GM19467 (cell line): ENCODE measurements around the gene BSG.

ENCODE experiments used
- ATAC-seq: cut with Tn5 transposase; IDR thresholded peaks from one replicate; pipeline ENCODE4 v1.9.1; 2021; ENCODE audit warnings: mild to moderate bottlenecking, moderate library complexity; ENCODE audit not compliant: unreplicated experiment

The BSG gene

GRCh38 chr19:570937-571565 lies 1.3 kb upstream of the BSG start:
- no peak for ATAC-seq

- no peak for ATAC-seq
Observed at GRCh38 chr19:571566-571974, 826 bp upstream of the BSG start.

GRCh38 chr19:572743-573518 lies 535 bp downstream of the BSG start:
- peak; percentile 14 for ATAC-seq

DNA sequence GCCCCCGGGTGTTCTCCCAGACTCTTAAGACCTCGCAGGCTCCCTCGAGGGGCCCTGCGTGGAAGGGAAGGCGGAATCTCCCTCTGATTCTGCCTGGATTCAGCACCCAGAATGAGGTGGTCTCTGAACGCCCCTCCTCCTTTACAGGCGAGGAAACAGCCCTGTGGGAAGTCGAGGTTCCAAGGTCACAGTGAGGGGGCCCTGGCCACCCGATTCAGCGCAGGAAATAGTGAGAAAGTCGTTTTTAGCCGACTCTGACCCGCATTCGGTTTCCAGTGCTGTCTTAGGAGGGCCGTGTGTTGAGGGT lies 1.1 kb downstream of the BSG start:
- no peak for ATAC-seq

GRCh38 chr19:574658-575526 lies 2.5 kb downstream of the BSG start:
- ATAC-seq = no peak

GRCh38 chr19:575527-576506 lies 3.4 kb downstream of the BSG start:
- ATAC-seq = no peak

- no peak for ATAC-seq
Observed at GRCh38 chr19:576768-577438, 4.5 kb downstream of the BSG start.

- ATAC-seq = no peak
Observed at GRCh38 chr19:577439-578392, 5.3 kb downstream of the BSG start.

- ATAC-seq = no peak
Observed at GRCh38 chr19:579111-579841, 6.9 kb downstream of the BSG start.

DNA sequence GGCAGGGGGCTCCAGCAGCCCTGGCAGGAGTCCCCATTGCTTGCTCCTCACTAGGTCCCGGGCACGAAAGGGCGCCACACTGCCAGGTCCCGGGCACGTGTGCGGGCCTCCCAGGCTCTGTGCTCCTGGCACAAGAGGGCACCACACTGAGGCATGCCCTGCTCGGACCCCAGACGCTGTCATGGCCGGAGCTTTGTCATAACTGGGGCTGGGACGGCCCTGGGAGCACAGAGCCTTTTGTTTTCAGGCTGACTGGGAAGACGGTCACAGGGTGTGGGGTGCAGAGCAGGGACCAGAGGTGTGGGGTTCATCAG lies 7.4 kb downstream of the BSG start:
- ATAC-seq = no peak

DNA sequence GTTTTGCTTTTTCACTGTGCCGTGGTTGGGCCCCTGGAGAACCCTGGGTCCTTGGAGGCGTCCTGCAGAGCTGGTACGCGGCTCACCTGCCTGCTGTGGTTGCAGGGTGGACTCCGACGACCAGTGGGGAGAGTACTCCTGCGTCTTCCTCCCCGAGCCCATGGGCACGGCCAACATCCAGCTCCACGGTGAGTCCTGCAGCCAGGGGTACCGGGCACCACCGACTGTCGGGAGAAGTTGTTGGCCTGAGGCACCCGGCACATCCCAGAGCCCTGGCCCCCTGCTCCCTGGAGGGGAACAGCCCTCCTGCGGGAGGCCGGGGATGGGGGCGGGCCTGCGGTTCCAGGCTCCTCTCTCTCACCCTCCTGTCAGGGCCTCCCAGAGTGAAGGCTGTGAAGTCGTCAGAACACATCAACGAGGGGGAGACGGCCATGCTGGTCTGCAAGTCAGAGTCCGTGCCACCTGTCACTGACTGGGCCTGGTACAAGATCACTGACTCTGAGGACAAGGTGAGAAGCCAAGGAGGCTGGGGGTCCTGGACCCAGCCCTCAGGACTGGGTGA lies 8.0 kb downstream of the BSG start:
- ATAC-seq = no peak

DNA sequence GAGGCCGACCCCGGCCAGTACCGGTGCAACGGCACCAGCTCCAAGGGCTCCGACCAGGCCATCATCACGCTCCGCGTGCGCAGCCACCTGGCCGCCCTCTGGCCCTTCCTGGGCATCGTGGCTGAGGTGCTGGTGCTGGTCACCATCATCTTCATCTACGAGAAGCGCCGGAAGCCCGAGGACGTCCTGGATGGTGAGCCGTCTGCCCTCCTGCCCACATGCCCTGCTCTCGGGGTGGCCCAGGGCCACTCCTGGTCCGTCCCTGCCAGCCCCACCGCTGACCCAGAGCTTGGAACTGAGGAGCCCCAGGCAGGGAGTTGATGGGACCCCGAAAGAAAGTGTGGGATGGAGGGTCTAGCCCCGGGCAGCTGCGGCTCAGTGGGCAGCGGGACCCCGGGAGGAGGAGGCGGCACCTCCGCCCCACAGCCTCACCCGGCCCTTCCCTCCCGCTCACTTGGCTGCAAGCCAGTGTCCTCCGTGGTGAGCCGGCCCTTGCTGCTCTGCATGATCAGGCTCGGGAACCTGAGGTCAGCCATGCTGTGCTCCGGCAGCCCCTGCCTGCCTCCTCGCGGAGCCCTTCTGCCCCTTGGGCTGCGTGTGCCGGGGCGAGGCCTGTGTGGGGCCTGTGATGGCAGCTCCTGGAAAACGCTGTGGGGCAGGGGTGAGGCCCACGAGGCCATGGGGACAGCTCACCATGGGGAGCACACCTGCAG lies 9.2 kb downstream of the BSG start:
- ATAC-seq = no peak

DNA sequence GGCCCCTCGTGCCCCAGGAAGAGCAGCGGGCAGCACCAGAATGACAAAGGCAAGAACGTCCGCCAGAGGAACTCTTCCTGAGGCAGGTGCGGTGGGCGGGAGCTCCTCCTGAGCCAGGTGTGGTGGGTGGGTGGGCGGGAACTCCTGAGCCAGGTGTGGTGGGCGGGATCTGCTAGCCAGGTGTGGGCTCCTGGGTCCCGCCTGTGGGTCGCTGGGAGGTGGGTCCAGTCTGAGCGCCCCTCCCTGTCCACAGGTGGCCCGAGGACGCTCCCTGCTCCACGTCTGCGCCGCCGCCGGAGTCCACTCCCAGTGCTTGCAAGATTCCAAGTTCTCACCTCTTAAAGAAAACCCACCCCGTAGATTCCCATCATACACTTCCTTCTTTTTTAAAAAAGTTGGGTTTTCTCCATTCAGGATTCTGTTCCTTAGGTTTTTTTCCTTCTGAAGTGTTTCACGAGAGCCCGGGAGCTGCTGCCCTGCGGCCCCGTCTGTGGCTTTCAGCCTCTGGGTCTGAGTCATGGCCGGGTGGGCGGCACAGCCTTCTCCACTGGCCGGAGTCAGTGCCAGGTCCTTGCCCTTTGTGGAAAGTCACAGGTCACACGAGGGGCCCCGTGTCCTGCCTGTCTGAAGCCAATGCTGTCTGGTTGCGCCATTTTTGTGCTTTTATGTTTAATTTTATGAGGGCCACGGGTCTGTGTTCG lies 10.3 kb downstream of the BSG start:
- ATAC-seq = no peak

DNA sequence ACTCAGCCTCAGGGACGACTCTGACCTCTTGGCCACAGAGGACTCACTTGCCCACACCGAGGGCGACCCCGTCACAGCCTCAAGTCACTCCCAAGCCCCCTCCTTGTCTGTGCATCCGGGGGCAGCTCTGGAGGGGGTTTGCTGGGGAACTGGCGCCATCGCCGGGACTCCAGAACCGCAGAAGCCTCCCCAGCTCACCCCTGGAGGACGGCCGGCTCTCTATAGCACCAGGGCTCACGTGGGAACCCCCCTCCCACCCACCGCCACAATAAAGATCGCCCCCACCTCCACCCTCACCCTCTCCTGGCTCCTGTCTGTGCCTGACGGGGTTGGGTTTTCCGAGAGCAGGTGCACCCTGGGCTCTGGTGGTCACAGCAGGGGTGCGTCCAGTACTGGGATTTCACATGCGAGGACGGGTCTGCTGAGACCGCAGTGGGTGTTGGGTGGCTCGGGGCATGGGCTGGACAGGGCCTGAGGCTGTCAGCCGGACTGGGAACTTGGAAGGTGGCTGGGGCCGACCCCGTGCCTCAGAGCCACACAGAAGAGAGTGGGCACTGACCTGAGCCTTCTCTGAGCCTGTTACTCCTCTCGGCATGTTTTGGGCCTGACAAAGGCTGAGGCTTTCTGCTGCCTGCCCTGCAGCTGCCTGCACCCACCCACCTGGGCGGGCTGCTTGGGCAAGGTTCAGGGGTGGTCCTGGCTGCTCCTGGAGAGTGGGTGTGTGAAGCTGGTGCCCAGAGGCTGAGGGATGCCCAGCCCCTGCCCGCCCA lies 11.0 kb downstream of the BSG start:
- no peak for ATAC-seq

DNA sequence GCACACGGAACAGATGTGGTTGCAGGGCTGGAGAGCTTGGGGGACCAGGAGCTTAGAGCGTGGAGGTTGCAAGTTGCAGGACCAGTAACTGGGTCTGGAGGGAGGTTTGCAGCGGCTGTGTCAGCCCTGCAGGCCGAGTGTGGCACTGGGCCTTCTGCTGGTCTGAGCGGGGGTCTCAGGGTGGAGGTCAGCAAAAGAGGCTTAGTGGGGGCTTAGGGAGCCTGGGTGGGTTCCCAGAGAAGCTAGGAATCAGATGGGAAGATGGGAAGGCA lies 11.5 kb downstream of the BSG start:
- no peak for ATAC-seq

GRCh38 chr19:584240-585001 lies 12.0 kb downstream of the BSG start:
- ATAC-seq = no peak
